SK-N-SH (cell line): Measurements from ENCODE around the gene HCAR2. TPM values are rescaled to one million over a fixed set of nuclear protein-coding genes. Genes with fewer than 3 reads are reported as not detected.

ENCODE experiments used
- polyA plus RNA-seq, 3 experiments: library from polyadenylated mRNA; depleted of rRNA; stranded (reverse); fragments of >200 nt; gene quantifications; 2 replicates each; pipeline ENCODE4 v1.2.3, GENCODE V29; 2012
- small RNA-seq, 7 experiments: library from RNA; depleted of rRNA; stranded (forward); fragments of <200 nt; gene quantifications; one replicate each; pipeline ENCODE3, GENCODE V24; 2012

HCAR2 gene
- polyA plus RNA-seq, 1 of the 3 experiments (the other 2 are of a cell fraction) = not detected

Small RNA genes lying within 50 kb of the gene (small RNA-seq; reads per million reads assigned to genes)
- gene AC026333.2 = 0 reads per million in 7 experiments

Other genes with a start within 250 kb of the HCAR2 start
- gene ZCCHC8, start 202.4 kb downstream of the HCAR2 start, polyA plus RNA-seq (2012; rRNA removed) = 11.3 and 14.0 TPM in 2 replicates
- gene RSRC2, start 176.4 kb downstream of the HCAR2 start, polyA plus RNA-seq (2012; rRNA removed) = 24.8 and 25.3 TPM in 2 replicates
- gene KNTC1, start 176.1 kb downstream of the HCAR2 start, polyA plus RNA-seq (2012; rRNA removed) = 13.2 and 17.2 TPM in 2 replicates
- not detected in 2 replicates for gene HCAR3, start 13.5 kb upstream of the HCAR2 start, polyA plus RNA-seq (2012; rRNA removed)
- gene HCAR1, start 27.5 kb upstream of the HCAR2 start, polyA plus RNA-seq (2012; rRNA removed) = not detected in 2 replicates
- 19.6 and 23.2 TPM in 2 replicates for gene DENR, start 49.5 kb upstream of the HCAR2 start, polyA plus RNA-seq (2012; rRNA removed)
- 0.12 and 0.21 TPM in 2 replicates for gene CCDC62, start 71.2 kb upstream of the HCAR2 start, polyA plus RNA-seq (2012; rRNA removed)
- gene HIP1R, start 132.1 kb upstream of the HCAR2 start, polyA plus RNA-seq (2012; rRNA removed) = 20.6 and 21.1 TPM in 2 replicates
- 20.9 and 41.1 TPM in 2 replicates for gene VPS37B, start 192.8 kb upstream of the HCAR2 start, polyA plus RNA-seq (2012; rRNA removed)